Heart left ventricle (tissue), 13 donors: ENCODE results near the gene RHOBTB1.
A peak's percentile ranks its signal among the peaks of the same experiment; 100 is the strongest.

Experiments used
- CTCF ChIP-seq, 12 donors: fragments of 200-600 bp; sonication (generic) in 4 of 12; IDR thresholded peaks; one replicate each; pipeline versions ENCODE4 v1.5.0 to v1.8.0; 2018 to 2022; ENCODE audit warnings: antibody characterized with exemption in 12 of 12, mild to moderate bottlenecking in 5 of 12
- POLR2A ChIP-seq, 2 donors: fragments of 450-650 bp; IDR thresholded peaks; one replicate each; pipeline ENCODE4 v1.6.1; 2017; ENCODE audit warnings: antibody characterized with exemption in 2 of 2, mild to moderate bottlenecking in 2 of 2, moderate library complexity in 2 of 2
- donor health status: ischemic (EF 13 %, LVEDD 7.1; RV severe dilation, severe dysfunction).
- donor health status: DM: no; HTN: yes; CAD: no.
- donor health status: DM: no; HTN: no; CAD: no.
- donor health status: ischemic (EF 25% LVEDD 6.9; RV normal size, moderate dysfunction).
- donor health status: ischemic (EF 25% LVEDD 5.7; RV mildly dilated, moderate dysfunction).
- donor health status: ischemic (EF 35%, LVEDD 5.7; RV mildly dilated, moderate dysfunction).
- donor health status: nonischemic (EF 11% LVEDD 7.7; RV severe dilation, severe dysfunction).
- donor health status: DM: yes; HTN: yes; CAD: no.
- donor health status: PGD.
- donor health status: ischemic (EF 29% LVEDD 5.4; RV normal size, mild dysfunction).
- donor health status: nonischemic (EF 23%, LVEDD 6.1; RV moderate dilation, normal function).

DNA sequence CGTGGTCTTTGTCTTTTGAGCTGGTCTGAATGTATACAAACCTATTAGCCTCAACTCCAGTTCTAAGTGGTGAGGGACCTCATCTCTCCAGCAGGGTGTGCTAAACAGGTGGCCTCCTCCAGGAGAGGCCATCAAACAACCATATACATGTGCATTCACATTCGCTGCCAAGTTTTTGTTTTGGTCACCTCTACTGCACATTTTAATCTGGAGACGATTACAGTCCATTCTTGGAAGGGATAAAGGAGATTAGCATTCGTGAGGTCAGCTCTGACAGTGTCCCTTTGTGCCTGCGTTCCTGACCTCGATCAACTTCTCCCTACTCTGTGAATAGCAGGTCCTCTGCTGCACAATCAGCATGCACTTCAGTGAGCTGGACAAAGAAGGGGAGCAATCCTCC, 60.8 kb downstream of the RHOBTB1 start:
- TF ChIP-seq POLR2A (IDR thresholded peaks at IDR 0.05) = no peak
- TF ChIP-seq CTCF (IDR thresholded peaks at IDR 0.05) = peak; percentile 16 to 75 (median 54)
